Measurements from ENCODE around the gene TGM6.

Gene TGM6

DNA sequence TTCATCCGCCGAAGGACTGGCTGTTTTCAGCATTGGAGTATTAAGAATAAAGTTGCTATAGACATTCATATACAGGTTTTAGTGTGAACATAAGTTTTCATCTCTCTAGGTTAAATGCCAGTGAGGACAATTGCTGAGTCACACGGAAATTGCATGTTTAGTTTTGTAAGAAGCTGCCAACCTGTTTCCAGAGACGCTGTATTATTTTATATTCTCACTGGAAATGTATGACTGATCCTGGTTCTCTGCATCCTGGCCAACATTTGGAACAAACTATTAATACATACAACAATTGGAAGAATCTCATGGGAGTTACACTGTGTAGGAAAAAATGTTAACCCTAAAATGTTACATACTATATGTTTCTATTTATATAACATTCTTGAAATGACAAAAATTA is 16.7 kb upstream of the TGM6 start:
- DNase-seq (ENCODE audit: low read depth), result no peak

- no peak for DNase-seq (ENCODE audit: low read depth)
Observed at GRCh38 chr20:2365091-2365490, 15.6 kb upstream of the TGM6 start.

DNA sequence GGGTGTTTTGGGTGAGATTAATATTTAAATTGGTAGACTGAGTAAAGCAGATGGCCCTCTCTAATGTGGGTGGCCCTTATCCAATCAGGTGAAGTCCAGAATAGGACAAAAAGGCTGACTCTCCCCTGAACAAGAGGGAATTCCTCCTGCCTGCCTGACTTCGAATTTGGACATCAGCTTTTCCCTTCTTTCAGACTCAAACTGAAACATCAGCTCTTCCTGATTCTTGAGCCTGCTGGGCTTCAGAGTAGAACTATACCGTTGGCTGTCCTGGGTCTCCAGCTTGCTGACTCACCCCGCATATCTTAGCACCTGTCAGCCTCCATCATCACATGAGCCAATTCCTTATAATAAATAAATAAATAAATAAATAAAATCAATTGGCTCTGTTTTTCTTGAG is 15.0 kb upstream of the TGM6 start:
- no peak for DNase-seq (ENCODE audit: low read depth)

GRCh38 chr20:2368621-2369020 is 12.1 kb upstream of the TGM6 start:
- no peak for DNase-seq (ENCODE audit: low read depth)

- DNase-seq (ENCODE audit: low read depth), result no peak
Observed at GRCh38 chr20:2373098-2373497, 7.6 kb upstream of the TGM6 start.

DNA sequence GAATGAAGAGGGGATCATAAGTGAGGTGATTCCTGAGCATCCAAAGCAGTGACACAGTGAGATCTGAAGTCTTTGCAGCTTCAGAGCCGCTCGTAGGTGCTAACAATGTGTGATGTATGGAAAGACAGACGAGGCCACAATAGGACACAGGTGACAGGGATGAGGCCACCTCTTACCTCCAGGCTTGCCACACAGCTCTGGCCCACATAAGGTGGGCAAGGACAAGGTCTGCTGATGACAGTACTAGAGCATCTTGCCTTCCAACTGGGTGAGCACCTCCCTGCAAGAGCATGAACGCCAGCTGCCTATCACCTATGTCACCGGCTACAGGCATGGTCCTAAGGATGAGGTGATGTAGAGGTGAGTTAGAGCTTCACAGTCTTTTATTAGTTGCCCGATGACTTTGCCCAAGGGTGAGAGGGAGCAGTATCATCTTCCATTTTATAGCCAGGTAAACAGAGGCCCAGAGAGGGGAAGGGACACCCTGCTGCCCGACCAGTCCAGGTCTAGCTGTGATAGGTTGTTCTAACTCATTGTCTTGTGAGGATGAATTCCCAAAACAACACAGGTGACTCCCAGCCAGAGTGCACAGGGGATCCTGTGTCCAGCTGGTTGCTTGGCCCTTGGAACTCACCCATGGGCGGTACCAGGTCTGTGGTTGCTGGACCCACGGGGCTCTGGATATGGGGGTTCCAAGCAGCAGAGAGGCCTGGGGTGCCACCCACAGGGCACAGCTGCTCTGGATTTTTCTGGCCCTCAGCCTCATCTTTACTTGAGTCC is 6.2 kb upstream of the TGM6 start:
- DNase-seq (ENCODE audit: low read depth), result no peak

GRCh38 chr20:2378893-2379292 is 1.8 kb upstream of the TGM6 start:
- no peak for DNase-seq (ENCODE audit: low read depth)

DNA sequence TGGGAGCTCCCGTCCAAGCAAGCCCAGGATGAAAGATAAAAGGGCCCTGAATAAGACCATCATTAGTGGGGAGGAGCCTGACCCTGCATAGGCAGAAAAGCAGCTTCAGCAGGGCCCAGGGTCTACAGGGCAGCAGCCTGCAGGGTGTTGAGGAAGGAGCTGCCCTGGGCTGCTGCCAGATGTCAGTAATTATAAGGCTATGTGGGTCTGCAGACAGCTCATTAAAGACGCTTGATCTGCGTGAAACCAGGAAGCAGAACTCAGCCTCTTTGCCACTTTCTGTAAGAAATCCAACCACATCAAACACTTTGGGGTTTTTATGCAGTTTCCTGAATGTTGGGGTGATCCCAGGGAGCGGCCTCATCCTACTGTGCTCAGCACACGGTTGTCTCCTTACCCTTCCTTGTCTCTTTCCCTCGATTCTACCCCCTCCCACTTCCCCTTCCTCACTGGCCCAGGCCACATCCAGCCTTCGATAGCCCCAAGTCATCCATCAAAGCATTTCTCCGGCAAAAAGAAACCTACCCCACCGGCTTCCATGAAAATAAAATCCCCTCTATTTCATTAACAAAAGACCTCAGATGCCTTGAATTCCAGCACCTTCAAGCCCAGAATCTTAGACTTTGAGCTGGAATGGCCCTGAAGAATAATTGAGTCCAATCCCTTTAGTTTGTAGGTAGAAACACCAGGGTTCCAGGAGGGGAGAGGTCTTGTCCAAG is 1.0 kb upstream of the TGM6 start:
- DNase-seq (ENCODE audit: low read depth), result no peak

DNA sequence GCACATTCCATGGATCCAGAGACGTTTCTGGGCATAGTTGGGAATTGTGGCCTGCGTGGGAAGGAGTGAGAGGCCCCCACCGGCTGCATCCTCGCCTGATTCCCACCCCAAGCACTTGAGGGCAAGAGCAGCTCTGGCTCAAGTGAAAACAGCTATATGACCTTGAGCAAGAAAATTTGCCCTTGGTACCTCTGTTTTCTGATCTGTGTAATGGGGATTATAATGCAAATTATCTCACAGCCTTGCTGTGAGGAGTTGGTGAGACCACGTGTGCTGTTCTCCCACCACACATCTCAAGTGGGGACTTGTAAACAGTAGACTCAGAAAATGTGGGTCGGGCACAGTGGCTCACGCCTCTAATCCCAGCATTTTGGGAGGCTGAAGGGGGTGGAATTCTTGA is 602 bp downstream of the TGM6 start:
- no peak for DNase-seq (ENCODE audit: low read depth)

- DNase-seq (ENCODE audit: low read depth), result no peak
Observed at GRCh38 chr20:2382833-2383232, 2.1 kb downstream of the TGM6 start.

DNA sequence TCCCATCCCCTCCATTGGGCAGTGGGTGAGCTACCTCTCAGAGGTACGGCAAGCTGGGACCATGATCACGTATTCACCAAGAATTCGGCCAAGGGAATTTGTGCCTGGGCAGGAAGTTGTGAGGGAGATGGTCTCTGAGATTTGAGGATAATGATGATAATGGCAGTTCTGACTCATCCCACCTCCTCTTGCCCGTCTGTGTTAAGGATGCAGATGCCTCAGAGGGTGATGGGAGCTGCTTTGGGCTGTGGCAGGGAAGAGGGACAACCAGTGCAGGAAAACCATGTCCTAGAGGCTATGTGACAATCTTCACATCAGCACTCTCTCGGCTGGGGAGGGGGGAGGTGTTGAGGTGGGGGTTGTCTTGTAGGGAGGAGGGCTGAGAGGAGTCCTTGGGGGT is 4.3 kb downstream of the TGM6 start:
- DNase-seq (ENCODE audit: low read depth), result no peak

- no peak for DNase-seq (ENCODE audit: low read depth)
Observed at GRCh38 chr20:2385496-2385895, 4.8 kb downstream of the TGM6 start.

DNA sequence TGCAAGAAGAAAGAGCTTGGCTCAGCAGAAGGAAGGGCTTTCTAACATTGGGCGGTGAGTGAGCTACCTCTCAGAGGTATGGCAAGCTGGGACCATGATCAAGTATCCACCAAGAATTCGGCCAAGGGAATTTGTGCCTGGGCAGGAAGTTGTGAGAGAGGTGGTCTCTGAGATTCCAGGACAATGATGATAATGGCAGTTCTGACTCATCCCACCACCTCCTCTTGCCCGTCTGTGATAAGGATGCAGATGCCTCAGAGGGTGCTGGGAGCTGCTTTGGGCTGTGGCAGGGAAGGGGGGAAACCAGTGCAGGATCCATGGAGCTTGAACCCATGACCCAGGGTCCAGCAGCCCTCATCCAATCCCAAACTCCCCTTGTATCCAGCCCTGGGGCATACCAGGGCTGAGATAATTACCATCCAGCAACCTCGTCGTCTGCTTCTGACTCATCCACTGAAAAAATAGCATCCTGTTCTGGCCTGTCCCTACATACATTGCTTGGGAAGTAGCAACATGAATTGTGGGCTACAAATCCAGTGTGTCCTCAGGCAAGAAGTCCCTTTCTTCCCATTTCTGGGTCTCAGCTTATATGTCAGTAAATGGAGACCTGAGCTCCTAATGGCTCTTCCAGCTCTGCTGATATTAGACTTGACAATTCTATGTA is 5.9 kb downstream of the TGM6 start:
- no peak for DNase-seq (ENCODE audit: low read depth)

GRCh38 chr20:2387180-2387577 is 6.5 kb downstream of the TGM6 start:
- no peak for DNase-seq (ENCODE audit: low read depth)

DNA sequence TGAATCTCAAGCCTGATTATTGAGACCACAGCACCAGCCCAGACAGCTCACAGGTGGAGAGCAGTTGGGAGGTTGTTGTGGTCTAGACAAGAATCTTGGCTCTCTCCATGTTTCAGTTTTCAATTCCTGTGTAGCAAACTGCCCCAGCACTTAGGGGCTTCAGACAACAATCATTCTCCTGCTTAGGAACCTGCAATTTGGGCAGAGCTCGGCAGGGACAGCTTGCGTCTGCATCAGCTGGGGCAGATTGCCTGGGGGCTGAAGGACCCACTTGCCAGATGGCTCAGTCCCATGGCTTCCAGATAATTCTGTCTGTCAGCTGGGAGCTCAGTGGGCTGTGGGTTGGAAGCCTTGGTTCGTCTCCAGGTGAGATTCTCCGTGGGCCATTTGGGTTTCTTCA is 6.9 kb downstream of the TGM6 start:
- no peak for DNase-seq (ENCODE audit: low read depth)

DNA sequence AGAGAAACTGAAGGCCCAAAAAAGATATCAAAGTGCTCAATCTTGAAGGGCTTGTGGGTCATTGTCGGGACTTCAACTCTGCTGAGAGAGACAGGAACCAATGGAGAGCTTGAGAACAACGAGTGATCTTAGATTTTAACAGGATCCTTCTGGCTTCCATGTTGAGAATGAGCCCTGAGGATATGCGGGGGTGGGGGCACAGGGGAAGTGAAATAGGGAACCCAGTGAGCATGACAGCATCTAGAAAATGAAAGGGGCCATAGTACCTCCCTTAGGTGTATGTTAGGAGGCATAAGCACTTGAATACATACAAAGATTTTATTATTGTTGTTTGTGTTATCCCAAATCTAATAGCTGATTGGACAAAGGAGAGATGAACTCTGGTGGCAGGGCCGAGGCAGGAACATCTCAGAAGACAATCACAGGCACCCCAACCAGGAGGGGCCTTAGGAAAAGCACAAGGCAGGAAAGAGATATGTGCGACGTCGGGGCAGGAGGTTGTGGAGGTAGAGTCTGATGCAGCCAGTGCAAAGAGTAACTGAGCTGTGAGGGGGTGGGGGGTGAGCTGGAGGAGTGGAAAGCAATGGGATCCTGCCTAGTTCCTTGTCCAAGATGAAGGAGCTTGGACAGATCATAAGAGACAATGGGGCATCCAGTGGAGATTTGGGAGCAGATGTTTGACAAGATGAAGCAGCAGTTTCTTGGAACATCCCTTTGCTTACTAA is 10.4 kb downstream of the TGM6 start:
- no peak for DNase-seq (ENCODE audit: low read depth)

GRCh38 chr20:2394411-2395055 is 13.8 kb downstream of the TGM6 start:
- no peak for DNase-seq (ENCODE audit: low read depth)

- no peak for DNase-seq (ENCODE audit: low read depth)
Observed at GRCh38 chr20:2395136-2395535, 14.4 kb downstream of the TGM6 start.

- no peak for DNase-seq (ENCODE audit: low read depth)
Observed at GRCh38 chr20:2396241-2396814, 15.6 kb downstream of the TGM6 start.

DNA sequence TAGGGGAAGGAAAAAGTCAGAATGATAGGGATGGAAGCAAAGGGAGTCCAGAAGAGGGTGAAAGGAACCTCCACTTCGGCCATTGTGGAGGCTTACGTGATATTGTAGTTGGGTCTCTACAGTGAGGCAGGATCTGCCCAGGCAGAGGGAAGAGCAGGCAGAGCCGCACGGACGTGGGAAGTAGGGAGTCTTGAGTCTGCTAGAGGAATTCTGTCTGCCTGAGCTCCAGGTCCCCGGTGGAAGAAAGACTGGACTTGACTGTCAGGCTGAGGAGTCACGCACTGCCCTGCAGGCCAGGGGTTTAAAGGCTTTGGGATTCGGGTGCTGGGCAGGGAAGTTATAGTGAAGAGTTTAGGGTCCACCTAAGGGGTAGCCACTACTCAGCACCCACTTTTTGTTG is 16.4 kb downstream of the TGM6 start:
- DNase-seq (ENCODE audit: low read depth), result no peak

GRCh38 chr20:2397595-2398145 is 17.0 kb downstream of the TGM6 start:
- no peak for DNase-seq (ENCODE audit: low read depth)

All from stimulated activated CD4-positive, alpha-beta T cell treated with anti-CD3 and anti-CD28 coated beads, Interleukin-2, amount 100 ng/mL, for 4 hours (primary cell).